ENCODE data around the gene PLA2G12B. TPM values are rescaled to one million over a fixed set of nuclear protein-coding genes. Genes with fewer than 3 reads are reported as not detected.
"Not testable (repeated sequence)": the region's sequence is repeated elsewhere in the genome, so short reads cannot be mapped to it uniquely, and the experiment has no call there.

Gene PLA2G12B
- not detected for total RNA-seq

GRCh38 chr10:72954596-72955554 lies at the start of gene PLA2G12B:
PLA2G12B (minus strand) TSS chr10:72954806; CDS start chr10:72954685, 121 bp downstream.
- ATAC-seq: no peak
- no peaks in the 10 kb centered on the region for H3K9me3 Mint-ChIP-seq (ENCODE audit: insufficient read depth)
- H3K36me3 Mint-ChIP-seq (ENCODE audit: low read depth): no peaks in the 10 kb centered on the region
- ChIA-PET POLR2A (no interaction called here), CTCF (interaction anchor here (1.5 kb wide), 1 partner anchor 66 kb away, joined by 5 read pairs; no protein-coding TSS in a partner anchor)
- H3K27ac Mint-ChIP-seq: no peak within 1 kb of the TSS
- no peak for DNase-seq
- H3K27me3 Mint-ChIP-seq (ENCODE audit: low read depth): peaks cover 23% of the 10 kb centered on the region
- H3K4me3 Mint-ChIP-seq: no peak within 1 kb of the TSS
- no peaks in the 10 kb centered on the region for H3K4me1 Mint-ChIP-seq (ENCODE audit: low read depth)

- DNase-seq (no peak), ATAC-seq (no peak)
- H3K9me3 Mint-ChIP-seq (ENCODE audit: insufficient read depth): no peaks in the 10 kb centered on the region
- H3K27ac Mint-ChIP-seq: no peak overlapping the region
- no peaks in the 10 kb centered on the region for H3K27me3 Mint-ChIP-seq (ENCODE audit: low read depth)
- H3K36me3 Mint-ChIP-seq (ENCODE audit: low read depth): peaks cover 39% of the 10 kb centered on the region
- ChIA-PET POLR2A (no interaction called here), CTCF (no interaction called here)
- no peaks in the 10 kb centered on the region for H3K4me1 Mint-ChIP-seq (ENCODE audit: low read depth)
- H3K4me3 Mint-ChIP-seq: no peak overlapping the region
Measured at GRCh38 chr10:73003822-73004221, 49.2 kb upstream of the PLA2G12B start.

GRCh38 chr10:73000973-73001372 lies 46.4 kb upstream of the PLA2G12B start:
- DNase-seq (no peak), ATAC-seq (no peak)
- Mint-ChIP-seq H3K4me3 (no peak overlapping the region), H3K9me3 (ENCODE audit: insufficient read depth) (peaks cover 5% of the 10 kb centered on the region), H3K4me1 (ENCODE audit: low read depth) (no peaks in the 10 kb centered on the region), H3K27ac (no peak overlapping the region), H3K27me3 (ENCODE audit: low read depth) (no peaks in the 10 kb centered on the region), H3K36me3 (ENCODE audit: low read depth) (peaks cover 28% of the 10 kb centered on the region)
- CTCF ChIA-PET: no interaction called here
- POLR2A ChIA-PET: no interaction called here

GRCh38 chr10:72997099-72997498 lies 42.5 kb upstream of the PLA2G12B start:
- Mint-ChIP-seq H3K27me3 (ENCODE audit: low read depth) (no peaks in the 10 kb centered on the region), H3K36me3 (ENCODE audit: low read depth) (peaks cover 35% of the 10 kb centered on the region), H3K4me3 (no peak overlapping the region), H3K4me1 (ENCODE audit: low read depth) (no peaks in the 10 kb centered on the region), H3K9me3 (ENCODE audit: insufficient read depth) (peaks cover 5% of the 10 kb centered on the region), H3K27ac (no peak overlapping the region)
- ChIA-PET POLR2A (no interaction called here), CTCF (interaction anchor here (0.6 kb wide), 1 partner anchor 257 kb away, joined by 5 read pairs; no protein-coding TSS in a partner anchor)
- no peak for DNase-seq
- no peak for ATAC-seq

GRCh38 chr10:72995459-72995858 lies 40.9 kb upstream of the PLA2G12B start:
- DNase-seq; POLR2A ChIA-PET; H3K4me1 Mint-ChIP-seq (ENCODE audit: low read depth); H3K9me3 Mint-ChIP-seq (ENCODE audit: insufficient read depth); H3K4me3 Mint-ChIP-seq; CTCF ChIA-PET; H3K27me3 Mint-ChIP-seq (ENCODE audit: low read depth); ATAC-seq; H3K27ac Mint-ChIP-seq: not testable (repeated sequence)
- H3K36me3 Mint-ChIP-seq (ENCODE audit: low read depth): peaks cover 39% of the 10 kb centered on the region

GRCh38 chr10:72989771-72990170 lies 35.2 kb upstream of the PLA2G12B start:
- H3K4me3 Mint-ChIP-seq; H3K9me3 Mint-ChIP-seq (ENCODE audit: insufficient read depth); H3K27ac Mint-ChIP-seq; H3K4me1 Mint-ChIP-seq (ENCODE audit: low read depth); H3K27me3 Mint-ChIP-seq (ENCODE audit: low read depth); CTCF ChIA-PET; ATAC-seq; POLR2A ChIA-PET; DNase-seq: not testable (repeated sequence)
- peaks cover 25% of the 10 kb centered on the region for H3K36me3 Mint-ChIP-seq (ENCODE audit: low read depth)

GRCh38 chr10:72984618-72985017 lies 30.0 kb upstream of the PLA2G12B start:
- ATAC-seq; H3K4me3 Mint-ChIP-seq; DNase-seq; POLR2A ChIA-PET; H3K27ac Mint-ChIP-seq; CTCF ChIA-PET; H3K4me1 Mint-ChIP-seq (ENCODE audit: low read depth); H3K27me3 Mint-ChIP-seq (ENCODE audit: low read depth); H3K36me3 Mint-ChIP-seq (ENCODE audit: low read depth): not testable (repeated sequence)
- peaks cover 14% of the 10 kb centered on the region for H3K9me3 Mint-ChIP-seq (ENCODE audit: insufficient read depth)

- ChIA-PET POLR2A (no interaction called here), CTCF (no interaction called here)
- Mint-ChIP-seq H3K9me3 (ENCODE audit: insufficient read depth) (peaks cover 40% of the 10 kb centered on the region), H3K4me1 (ENCODE audit: low read depth) (no peaks in the 10 kb centered on the region), H3K27ac (no peak overlapping the region), H3K27me3 (ENCODE audit: low read depth) (peaks cover under 1% of the 10 kb centered on the region), H3K36me3 (ENCODE audit: low read depth) (peaks cover 14% of the 10 kb centered on the region), H3K4me3 (no peak overlapping the region)
- DNase-seq (no peak), ATAC-seq (no peak)
Measured at GRCh38 chr10:72981882-72982529, 27.4 kb upstream of the PLA2G12B start.

GRCh38 chr10:72981028-72981881 lies 26.6 kb upstream of the PLA2G12B start:
- POLR2A ChIA-PET: no interaction called here
- no peak for ATAC-seq

GRCh38 chr10:72980348-72980747 lies 25.7 kb upstream of the PLA2G12B start:
- CTCF ChIA-PET: no interaction called here
- POLR2A ChIA-PET: no interaction called here
- ATAC-seq: no peak
- H3K27me3 Mint-ChIP-seq (ENCODE audit: low read depth): peaks cover 3% of the 10 kb centered on the region
- H3K27ac Mint-ChIP-seq: no peak overlapping the region
- DNase-seq: no peak
- no peaks in the 10 kb centered on the region for H3K4me1 Mint-ChIP-seq (ENCODE audit: low read depth)
- peaks cover 49% of the 10 kb centered on the region for H3K9me3 Mint-ChIP-seq (ENCODE audit: insufficient read depth)
- H3K4me3 Mint-ChIP-seq: no peak overlapping the region
- peaks cover 18% of the 10 kb centered on the region for H3K36me3 Mint-ChIP-seq (ENCODE audit: low read depth)

More at GRCh38 chr10:72981028-72981881, 26.6 kb upstream of the PLA2G12B start:
- Mint-ChIP-seq H3K9me3 (ENCODE audit: insufficient read depth) (peaks cover 45% of the 10 kb centered on the region), H3K4me1 (ENCODE audit: low read depth) (no peaks in the 10 kb centered on the region), H3K27me3 (ENCODE audit: low read depth) (peaks cover 3% of the 10 kb centered on the region), H3K36me3 (ENCODE audit: low read depth) (peaks cover 18% of the 10 kb centered on the region), H3K27ac (no peak overlapping the region), H3K4me3 (no peak overlapping the region)
- CTCF ChIA-PET: no interaction called here
- no peak for DNase-seq

GRCh38 chr10:72979709-72980108 lies 25.1 kb upstream of the PLA2G12B start:
- H3K9me3 Mint-ChIP-seq (ENCODE audit: insufficient read depth): peaks cover 50% of the 10 kb centered on the region
- no peaks in the 10 kb centered on the region for H3K4me1 Mint-ChIP-seq (ENCODE audit: low read depth)
- no peak overlapping the region for H3K27ac Mint-ChIP-seq
- POLR2A ChIA-PET: no interaction called here
- H3K36me3 Mint-ChIP-seq (ENCODE audit: low read depth): peaks cover 18% of the 10 kb centered on the region
- CTCF ChIA-PET: no interaction called here
- no peak overlapping the region for H3K4me3 Mint-ChIP-seq
- no peak for DNase-seq
- no peak for ATAC-seq
- H3K27me3 Mint-ChIP-seq (ENCODE audit: low read depth): peaks cover 3% of the 10 kb centered on the region

Data from activated CD8-positive, alpha-beta T cell treated with anti-CD3 and anti-CD28 coated beads, Interleukin-2, amount 10 ng/mL, durations not matched to agents 7 days and 5 days (primary cell).